H1 (cell line): ENCODE results near the gene EFEMP2. TPM values are rescaled to one million over a fixed set of nuclear protein-coding genes. Genes with fewer than 3 reads are reported as not detected.
A peak's percentile ranks its signal among the peaks of the same experiment; 100 is the strongest.

Source experiments
- ATF2 ChIP-seq: IDR thresholded peaks from 2 replicates; pipeline ENCODE4 v1.6.1; 2012; ENCODE audit warnings: low read length, inconsistent platforms
- CREB1 ChIP-seq: IDR thresholded peaks from 2 replicates; pipeline ENCODE4 v1.6.1; 2012; ENCODE audit warnings: inconsistent platforms
- KDM4A ChIP-seq: IDR thresholded peaks from one replicate; pipeline ENCODE4 v1.7.1; 2012; ENCODE audit warnings: low read depth, mild to moderate bottlenecking, moderate library complexity, low read length, inconsistent platforms; ENCODE audit not compliant: severe bottlenecking
- POLR2A ChIP-seq, 2 experiments: IDR thresholded peaks; 1 replicate in 1 of 2; 2 replicates in 1 of 2; pipeline ENCODE4 v1.6.1; 2011; ENCODE audit warnings: low read depth in 2 of 2, low read length in 2 of 2, mild to moderate bottlenecking in 2 of 2; ENCODE audit errors: control extremely low read depth in 1 of 2
- SP1 ChIP-seq: IDR thresholded peaks from 2 replicates; pipeline ENCODE4 v1.6.1; 2011; ENCODE audit warnings: low read depth, low read length
- SP4 ChIP-seq: IDR thresholded peaks from 2 replicates; pipeline ENCODE4 v1.6.1; 2012; ENCODE audit warnings: low read length, inconsistent platforms
- TAF7 ChIP-seq: optimal IDR thresholded peaks from 2 replicates; pipeline ENCODE3; 2011; ENCODE audit warnings: low read depth, mild to moderate bottlenecking, inconsistent platforms, low read length, moderate library complexity, borderline replicate concordance
- TBP ChIP-seq: IDR thresholded peaks from 2 replicates; pipeline ENCODE4 v1.6.1; 2011; ENCODE audit warnings: low read depth, low read length, improper control_type of control experiment
- YY1 ChIP-seq: IDR thresholded peaks from 2 replicates; pipeline ENCODE4 v1.6.1; 2011; ENCODE audit warnings: low read depth, mild to moderate bottlenecking, low read length
- polyA plus RNA-seq, 7 experiments: library from polyadenylated mRNA; depleted of rRNA in 3 of 7; stranded (reverse) in 5 of 7; unstranded in 2 of 7; fragments of >200 nt in 5 of 7; fragments of 200-250 nt in 2 of 7; gene quantifications; 1 replicate in 5 of 7; 2 replicates in 1 of 7; 4 replicates in 1 of 7; pipeline versions ENCODE4 v1.2.1 to v1.2.3, GENCODE V29; 2011 to 2013; ENCODE audit warnings: missing spikeins in 2 of 7, mixed read lengths in 2 of 7
- total RNA-seq: library from RNA; stranded (reverse); fragmentation: NEBNext Ultra II Directional; extraction: Animal tissue kit (Norgen Biotek cat#: 25700); gene quantifications from 2 replicates; pipeline ENCODE4 v1.2.1, GENCODE V29; 2021
- TF ChIP-seq, protein P1 (sequence below): fragments of 300-600 bp; sonication (generic); IDR thresholded peaks from 2 replicates; pipeline ENCODE4 v1.7.1; 2012; ENCODE audit warnings: low read length, moderate library complexity, mild to moderate bottlenecking, inconsistent platforms; ENCODE audit not compliant: insufficient replicate concordance

Gene EFEMP2
- total and polyA plus RNA-seq, 2 of the 8 experiments (the other 6 are each of a cell fraction or from before 2014, with no cell fraction given): 8.8 to 17.2 TPM

GRCh38 chr11:65851083-65851579, 21.5 kb downstream of the EFEMP2 start (continued):
- TF ChIP-seq, protein P1, sequence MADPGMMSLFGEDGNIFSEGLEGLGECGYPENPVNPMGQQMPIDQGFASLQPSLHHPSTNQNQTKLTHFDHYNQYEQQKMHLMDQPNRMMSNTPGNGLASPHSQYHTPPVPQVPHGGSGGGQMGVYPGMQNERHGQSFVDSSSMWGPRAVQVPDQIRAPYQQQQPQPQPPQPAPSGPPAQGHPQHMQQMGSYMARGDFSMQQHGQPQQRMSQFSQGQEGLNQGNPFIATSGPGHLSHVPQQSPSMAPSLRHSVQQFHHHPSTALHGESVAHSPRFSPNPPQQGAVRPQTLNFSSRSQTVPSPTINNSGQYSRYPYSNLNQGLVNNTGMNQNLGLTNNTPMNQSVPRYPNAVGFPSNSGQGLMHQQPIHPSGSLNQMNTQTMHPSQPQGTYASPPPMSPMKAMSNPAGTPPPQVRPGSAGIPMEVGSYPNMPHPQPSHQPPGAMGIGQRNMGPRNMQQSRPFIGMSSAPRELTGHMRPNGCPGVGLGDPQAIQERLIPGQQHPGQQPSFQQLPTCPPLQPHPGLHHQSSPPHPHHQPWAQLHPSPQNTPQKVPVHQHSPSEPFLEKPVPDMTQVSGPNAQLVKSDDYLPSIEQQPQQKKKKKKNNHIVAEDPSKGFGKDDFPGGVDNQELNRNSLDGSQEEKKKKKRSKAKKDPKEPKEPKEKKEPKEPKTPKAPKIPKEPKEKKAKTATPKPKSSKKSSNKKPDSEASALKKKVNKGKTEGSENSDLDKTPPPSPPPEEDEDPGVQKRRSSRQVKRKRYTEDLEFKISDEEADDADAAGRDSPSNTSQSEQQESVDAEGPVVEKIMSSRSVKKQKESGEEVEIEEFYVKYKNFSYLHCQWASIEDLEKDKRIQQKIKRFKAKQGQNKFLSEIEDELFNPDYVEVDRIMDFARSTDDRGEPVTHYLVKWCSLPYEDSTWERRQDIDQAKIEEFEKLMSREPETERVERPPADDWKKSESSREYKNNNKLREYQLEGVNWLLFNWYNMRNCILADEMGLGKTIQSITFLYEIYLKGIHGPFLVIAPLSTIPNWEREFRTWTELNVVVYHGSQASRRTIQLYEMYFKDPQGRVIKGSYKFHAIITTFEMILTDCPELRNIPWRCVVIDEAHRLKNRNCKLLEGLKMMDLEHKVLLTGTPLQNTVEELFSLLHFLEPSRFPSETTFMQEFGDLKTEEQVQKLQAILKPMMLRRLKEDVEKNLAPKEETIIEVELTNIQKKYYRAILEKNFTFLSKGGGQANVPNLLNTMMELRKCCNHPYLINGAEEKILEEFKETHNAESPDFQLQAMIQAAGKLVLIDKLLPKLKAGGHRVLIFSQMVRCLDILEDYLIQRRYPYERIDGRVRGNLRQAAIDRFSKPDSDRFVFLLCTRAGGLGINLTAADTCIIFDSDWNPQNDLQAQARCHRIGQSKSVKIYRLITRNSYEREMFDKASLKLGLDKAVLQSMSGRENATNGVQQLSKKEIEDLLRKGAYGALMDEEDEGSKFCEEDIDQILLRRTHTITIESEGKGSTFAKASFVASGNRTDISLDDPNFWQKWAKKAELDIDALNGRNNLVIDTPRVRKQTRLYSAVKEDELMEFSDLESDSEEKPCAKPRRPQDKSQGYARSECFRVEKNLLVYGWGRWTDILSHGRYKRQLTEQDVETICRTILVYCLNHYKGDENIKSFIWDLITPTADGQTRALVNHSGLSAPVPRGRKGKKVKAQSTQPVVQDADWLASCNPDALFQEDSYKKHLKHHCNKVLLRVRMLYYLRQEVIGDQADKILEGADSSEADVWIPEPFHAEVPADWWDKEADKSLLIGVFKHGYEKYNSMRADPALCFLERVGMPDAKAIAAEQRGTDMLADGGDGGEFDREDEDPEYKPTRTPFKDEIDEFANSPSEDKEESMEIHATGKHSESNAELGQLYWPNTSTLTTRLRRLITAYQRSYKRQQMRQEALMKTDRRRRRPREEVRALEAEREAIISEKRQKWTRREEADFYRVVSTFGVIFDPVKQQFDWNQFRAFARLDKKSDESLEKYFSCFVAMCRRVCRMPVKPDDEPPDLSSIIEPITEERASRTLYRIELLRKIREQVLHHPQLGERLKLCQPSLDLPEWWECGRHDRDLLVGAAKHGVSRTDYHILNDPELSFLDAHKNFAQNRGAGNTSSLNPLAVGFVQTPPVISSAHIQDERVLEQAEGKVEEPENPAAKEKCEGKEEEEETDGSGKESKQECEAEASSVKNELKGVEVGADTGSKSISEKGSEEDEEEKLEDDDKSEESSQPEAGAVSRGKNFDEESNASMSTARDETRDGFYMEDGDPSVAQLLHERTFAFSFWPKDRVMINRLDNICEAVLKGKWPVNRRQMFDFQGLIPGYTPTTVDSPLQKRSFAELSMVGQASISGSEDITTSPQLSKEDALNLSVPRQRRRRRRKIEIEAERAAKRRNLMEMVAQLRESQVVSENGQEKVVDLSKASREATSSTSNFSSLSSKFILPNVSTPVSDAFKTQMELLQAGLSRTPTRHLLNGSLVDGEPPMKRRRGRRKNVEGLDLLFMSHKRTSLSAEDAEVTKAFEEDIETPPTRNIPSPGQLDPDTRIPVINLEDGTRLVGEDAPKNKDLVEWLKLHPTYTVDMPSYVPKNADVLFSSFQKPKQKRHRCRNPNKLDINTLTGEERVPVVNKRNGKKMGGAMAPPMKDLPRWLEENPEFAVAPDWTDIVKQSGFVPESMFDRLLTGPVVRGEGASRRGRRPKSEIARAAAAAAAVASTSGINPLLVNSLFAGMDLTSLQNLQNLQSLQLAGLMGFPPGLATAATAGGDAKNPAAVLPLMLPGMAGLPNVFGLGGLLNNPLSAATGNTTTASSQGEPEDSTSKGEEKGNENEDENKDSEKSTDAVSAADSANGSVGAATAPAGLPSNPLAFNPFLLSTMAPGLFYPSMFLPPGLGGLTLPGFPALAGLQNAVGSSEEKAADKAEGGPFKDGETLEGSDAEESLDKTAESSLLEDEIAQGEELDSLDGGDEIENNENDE: no peak
- TF ChIP-seq SP1 (peak; percentile 33; the same call in 1 of the 2 replicates), KDM4A (no peak), POLR2A (IDR thresholded peaks at IDR 0.05; ENCODE audit: control extremely low read depth in 1 of 2, low read depth in 2 of 2, low read length in 2 of 2) (no peak; a peak in 1 of 3 replicates), YY1 (no peak), ATF2 (peak; percentile 21; the same call in 1 of the 2 replicates), CREB1 (peak; percentile 64; the same call in 1 of the 2 replicates), TAF7 (peak; percentile 43), TBP (peak; percentile 33; the same call in 1 of the 2 replicates), SP4 (no peak)
